ENCODE measurements around the gene AOPEP.

- TF ChIP-seq EP300 (IDR thresholded peaks at IDR 0.05) (no peak), CTCF (IDR thresholded peaks at IDR 0.05) (no peak), POLR2A (IDR thresholded peaks at IDR 0.05) (no peak)
Observed at GRCh38 chr9:94941211-94941875, 214.8 kb downstream of the AOPEP start.

Data from gastroesophageal sphincter (tissue), 3 donors.